Measurements from ENCODE around the gene RRP8.

DNA sequence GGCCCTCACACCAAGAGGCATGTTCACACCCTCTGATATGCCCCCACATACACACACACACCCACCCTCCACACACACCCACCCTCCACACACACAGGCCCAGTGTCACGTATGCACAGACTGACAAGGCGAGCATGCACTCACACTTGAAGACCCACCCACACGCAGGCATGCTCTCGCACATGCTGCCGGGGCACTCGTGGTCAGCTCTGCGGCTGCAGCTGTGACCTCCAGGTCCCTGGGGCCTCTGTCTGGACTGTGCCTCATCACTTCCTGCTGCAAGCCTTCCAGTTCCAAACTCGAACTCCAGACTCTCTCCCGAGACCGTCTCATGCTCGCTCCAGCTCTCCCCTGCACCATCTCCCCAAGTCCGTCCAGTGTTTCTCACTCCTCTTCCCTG lies 42.7 kb upstream of the RRP8 start:
- TF ChIP-seq POLR2A (IDR thresholded peaks at IDR 0.05): no peak
- TF ChIP-seq, protein P1, sequence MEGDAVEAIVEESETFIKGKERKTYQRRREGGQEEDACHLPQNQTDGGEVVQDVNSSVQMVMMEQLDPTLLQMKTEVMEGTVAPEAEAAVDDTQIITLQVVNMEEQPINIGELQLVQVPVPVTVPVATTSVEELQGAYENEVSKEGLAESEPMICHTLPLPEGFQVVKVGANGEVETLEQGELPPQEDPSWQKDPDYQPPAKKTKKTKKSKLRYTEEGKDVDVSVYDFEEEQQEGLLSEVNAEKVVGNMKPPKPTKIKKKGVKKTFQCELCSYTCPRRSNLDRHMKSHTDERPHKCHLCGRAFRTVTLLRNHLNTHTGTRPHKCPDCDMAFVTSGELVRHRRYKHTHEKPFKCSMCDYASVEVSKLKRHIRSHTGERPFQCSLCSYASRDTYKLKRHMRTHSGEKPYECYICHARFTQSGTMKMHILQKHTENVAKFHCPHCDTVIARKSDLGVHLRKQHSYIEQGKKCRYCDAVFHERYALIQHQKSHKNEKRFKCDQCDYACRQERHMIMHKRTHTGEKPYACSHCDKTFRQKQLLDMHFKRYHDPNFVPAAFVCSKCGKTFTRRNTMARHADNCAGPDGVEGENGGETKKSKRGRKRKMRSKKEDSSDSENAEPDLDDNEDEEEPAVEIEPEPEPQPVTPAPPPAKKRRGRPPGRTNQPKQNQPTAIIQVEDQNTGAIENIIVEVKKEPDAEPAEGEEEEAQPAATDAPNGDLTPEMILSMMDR (IDR thresholded peaks at IDR 0.05): no peak

Data from upper lobe of left lung (tissue), 4 donors.